Neural progenitor cell (in vitro differentiated cells): ENCODE results near the gene ZNF652. TPM values are rescaled to one million over a fixed set of nuclear protein-coding genes. Genes with fewer than 3 reads are reported as not detected.

Source experiments
- DNase-seq: peaks from one replicate; pipeline ENCODE4 v3.0.0-alpha.2; 2016; ENCODE audit warnings: low spot score
- H2AFZ ChIP-seq: fragments of 200-600 bp; sonication (generic); replicated peaks from 2 replicates; pipeline ENCODE4 v1.6.1; 2016; ENCODE audit warnings: antibody characterized with exemption
- H3F3A ChIP-seq: fragments of 200-600 bp; sonication (generic); 2 replicates; pipeline ENCODE4 v1.6.1; 2016; ENCODE audit warnings: antibody characterized with exemption, low read depth
- H3K27ac ChIP-seq: fragments of 200-600 bp; sonication (generic); 2 replicates; pipeline ENCODE4 v1.5.1; 2016; ENCODE audit warnings: mild to moderate bottlenecking
- H3K27me3 ChIP-seq: fragments of 200-600 bp; sonication (generic); 2 replicates; pipeline ENCODE4 v1.6.1; 2016; ENCODE audit warnings: mild to moderate bottlenecking, moderate library complexity
- H3K36me3 ChIP-seq: fragments of 200-600 bp; sonication (generic); 2 replicates; pipeline ENCODE4 v1.5.1; 2016
- H3K4me1 ChIP-seq: fragments of 200-600 bp; sonication (generic); 2 replicates; pipeline ENCODE4 v1.6.1; 2016; ENCODE audit warnings: mixed run types
- H3K4me2 ChIP-seq: fragments of 200-600 bp; sonication (generic); 2 replicates; pipeline ENCODE4 v1.6.1; 2016
- H3K4me3 ChIP-seq: fragments of 200-600 bp; sonication (generic); 2 replicates; pipeline ENCODE4 v1.5.1; 2016
- H3K79me2 ChIP-seq: fragments of 200-600 bp; sonication (generic); 2 replicates; pipeline ENCODE4 v1.6.1; 2016; ENCODE audit warnings: low read depth
- H3K9ac ChIP-seq: fragments of 200-600 bp; sonication (generic); 2 replicates; pipeline ENCODE4 v1.6.1; 2016
- H3K9me3 ChIP-seq: fragments of 200-600 bp; sonication (generic); 2 replicates; pipeline ENCODE4 v1.5.1; 2016; ENCODE audit warnings: low read depth
- H4K20me1 ChIP-seq: fragments of 200-600 bp; sonication (generic); 2 replicates; pipeline ENCODE4 v1.6.1; 2016; ENCODE audit warnings: low read depth
- H3K27ac Mint-ChIP-seq: 3 replicates; pipeline ENCODE4 v1.8.0; 2021; ENCODE audit warnings: mixed read lengths
- H3K27me3 Mint-ChIP-seq: 2 replicates; pipeline ENCODE4 v1.8.0; 2022; ENCODE audit warnings: low read depth, mild to moderate bottlenecking, inconsistent platforms, moderate library complexity, mixed read lengths; ENCODE audit not compliant: insufficient read depth
- H3K36me3 Mint-ChIP-seq: 3 replicates; pipeline ENCODE4 v1.8.0; 2021; ENCODE audit warnings: mixed read lengths
- H3K4me1 Mint-ChIP-seq: 3 replicates; pipeline ENCODE4 v1.8.0; 2021; ENCODE audit warnings: mixed read lengths
- H3K4me3 Mint-ChIP-seq: 3 replicates; pipeline ENCODE4 v1.8.0; 2021; ENCODE audit warnings: mild to moderate bottlenecking, moderate library complexity, mixed read lengths
- H3K9me3 Mint-ChIP-seq: 3 replicates; pipeline ENCODE4 v1.8.0; 2020; ENCODE audit warnings: mixed read lengths
- EZH2 ChIP-seq: fragments of 200-600 bp; sonication (generic); IDR thresholded peaks from 2 replicates; pipeline ENCODE4 v1.6.1; 2017; ENCODE audit warnings: antibody characterized with exemption, mild to moderate bottlenecking, moderate library complexity
- EZH2phosphoT487 ChIP-seq: fragments of 200-600 bp; sonication (generic); IDR thresholded peaks from 2 replicates; pipeline ENCODE4 v1.6.1; 2017; ENCODE audit warnings: antibody characterized with exemption
- total RNA-seq: library from RNA; depleted of rRNA; stranded (reverse); fragments of >200 nt; gene quantifications from 2 replicates; pipeline ENCODE4 v1.2.3, GENCODE V29; 2015; ENCODE audit warnings: low replicate concordance
- TF ChIP-seq, protein P1 (sequence below): fragments of 200-600 bp; sonication (generic); IDR thresholded peaks from 2 replicates; pipeline ENCODE4 v1.5.1; 2017; ENCODE audit warnings: antibody characterized with exemption, mild to moderate bottlenecking

ZNF652 gene
- total RNA-seq, 1 donor from 2014 or later = 55.7 TPM

GRCh38 chr17:49372425-49372824, 10.4 kb upstream of the ZNF652 start:
- Mint-ChIP-seq H3K27me3 (peaks cover 2% of the 10 kb centered on the region), H3K27ac (no peak overlapping the region), H3K36me3 (no peaks in the 10 kb centered on the region), H3K4me1 (no peaks in the 10 kb centered on the region), H3K4me3 (no peak overlapping the region), H3K9me3 (no peaks in the 10 kb centered on the region)
- H3F3A ChIP-seq = no peaks in the 10 kb centered on the region
- no peaks in the 10 kb centered on the region for H3K27me3 ChIP-seq
- no peak for DNase-seq
- H3K36me3 ChIP-seq = no peaks in the 10 kb centered on the region
- H3K27ac ChIP-seq = no peak overlapping the region
- H3K9ac ChIP-seq = no peak overlapping the region
- no peaks in the 10 kb centered on the region for H3K79me2 ChIP-seq
- H3K9me3 ChIP-seq = no peaks in the 10 kb centered on the region
- H3K4me1 ChIP-seq = peaks cover 18% of the 10 kb centered on the region
- no peak overlapping the region for H3K4me2 ChIP-seq
- TF ChIP-seq EZH2phosphoT487 = no peak
- TF ChIP-seq, protein P1, sequence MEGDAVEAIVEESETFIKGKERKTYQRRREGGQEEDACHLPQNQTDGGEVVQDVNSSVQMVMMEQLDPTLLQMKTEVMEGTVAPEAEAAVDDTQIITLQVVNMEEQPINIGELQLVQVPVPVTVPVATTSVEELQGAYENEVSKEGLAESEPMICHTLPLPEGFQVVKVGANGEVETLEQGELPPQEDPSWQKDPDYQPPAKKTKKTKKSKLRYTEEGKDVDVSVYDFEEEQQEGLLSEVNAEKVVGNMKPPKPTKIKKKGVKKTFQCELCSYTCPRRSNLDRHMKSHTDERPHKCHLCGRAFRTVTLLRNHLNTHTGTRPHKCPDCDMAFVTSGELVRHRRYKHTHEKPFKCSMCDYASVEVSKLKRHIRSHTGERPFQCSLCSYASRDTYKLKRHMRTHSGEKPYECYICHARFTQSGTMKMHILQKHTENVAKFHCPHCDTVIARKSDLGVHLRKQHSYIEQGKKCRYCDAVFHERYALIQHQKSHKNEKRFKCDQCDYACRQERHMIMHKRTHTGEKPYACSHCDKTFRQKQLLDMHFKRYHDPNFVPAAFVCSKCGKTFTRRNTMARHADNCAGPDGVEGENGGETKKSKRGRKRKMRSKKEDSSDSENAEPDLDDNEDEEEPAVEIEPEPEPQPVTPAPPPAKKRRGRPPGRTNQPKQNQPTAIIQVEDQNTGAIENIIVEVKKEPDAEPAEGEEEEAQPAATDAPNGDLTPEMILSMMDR = no peak
- no peak for TF ChIP-seq EZH2
- no peaks in the 10 kb centered on the region for H4K20me1 ChIP-seq
- no peak overlapping the region for H2AFZ ChIP-seq
- H3K4me3 ChIP-seq = no peak overlapping the region

- no peak overlapping the region for H2AFZ ChIP-seq
- TF ChIP-seq EZH2 (no peak), EZH2phosphoT487 (no peak)
- TF ChIP-seq, protein P1 = no peak
- H4K20me1 ChIP-seq = no peaks in the 10 kb centered on the region
- H3F3A ChIP-seq = no peaks in the 10 kb centered on the region
- H3K4me2 ChIP-seq = peak overlapping the region; percentile 31
- H3K4me3 ChIP-seq = no peak overlapping the region
- Mint-ChIP-seq H3K27ac (no peak overlapping the region), H3K36me3 (no peaks in the 10 kb centered on the region), H3K4me1 (no peaks in the 10 kb centered on the region), H3K4me3 (no peak overlapping the region), H3K27me3 (no peaks in the 10 kb centered on the region), H3K9me3 (no peaks in the 10 kb centered on the region)
- peak; percentile 47 for DNase-seq
- no peaks in the 10 kb centered on the region for H3K27me3 ChIP-seq
- H3K79me2 ChIP-seq = no peaks in the 10 kb centered on the region
- H3K4me1 ChIP-seq = peaks cover 18% of the 10 kb centered on the region
- H3K36me3 ChIP-seq = no peaks in the 10 kb centered on the region
- no peak overlapping the region for H3K27ac ChIP-seq
- H3K9me3 ChIP-seq = no peaks in the 10 kb centered on the region
- no peak overlapping the region for H3K9ac ChIP-seq
These were observed 9.2 kb upstream of the ZNF652 start for GRCh38 chr17:49370971-49371834.

DNA sequence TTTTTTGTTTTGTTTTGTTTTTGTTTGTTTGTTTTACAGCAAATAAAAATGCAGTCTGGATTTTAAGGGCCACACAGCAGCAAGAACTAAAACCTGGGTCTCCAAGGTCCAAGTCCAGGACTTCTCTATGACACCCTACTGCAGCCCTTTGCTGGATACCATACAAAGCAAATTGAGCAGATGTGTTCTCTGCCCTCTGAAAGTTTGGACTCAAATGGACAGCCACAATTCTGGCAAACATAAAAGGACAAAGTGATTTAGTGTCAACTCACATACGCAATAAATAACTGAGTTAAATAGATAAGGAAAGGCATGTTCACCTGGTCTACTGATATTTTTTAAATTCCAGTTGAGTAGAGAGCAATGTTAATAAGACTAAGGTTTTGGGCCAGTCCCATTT, 7.7 kb upstream of the ZNF652 start:
- no peak overlapping the region for H3K4me3 Mint-ChIP-seq
- no peaks in the 10 kb centered on the region for H3K9me3 ChIP-seq
- H3K36me3 Mint-ChIP-seq = no peaks in the 10 kb centered on the region
- TF ChIP-seq EZH2 (no peak), EZH2phosphoT487 (no peak)
- TF ChIP-seq, protein P1 = no peak
- no peak for DNase-seq
- no peak overlapping the region for H3K9ac ChIP-seq
- H3K36me3 ChIP-seq = no peaks in the 10 kb centered on the region
- H3K4me3 ChIP-seq = no peak overlapping the region
- H4K20me1 ChIP-seq = no peaks in the 10 kb centered on the region
- peaks cover 5% of the 10 kb centered on the region for H3F3A ChIP-seq
- no peak overlapping the region for H3K27ac ChIP-seq
- no peak overlapping the region for H2AFZ ChIP-seq
- H3K4me2 ChIP-seq = no peak overlapping the region
- H3K4me1 ChIP-seq = peaks cover 18% of the 10 kb centered on the region
- H3K79me2 ChIP-seq = no peaks in the 10 kb centered on the region
- H3K9me3 Mint-ChIP-seq = no peaks in the 10 kb centered on the region
- no peak overlapping the region for H3K27ac Mint-ChIP-seq
- H3K27me3 Mint-ChIP-seq = no peaks in the 10 kb centered on the region
- H3K4me1 Mint-ChIP-seq = no peaks in the 10 kb centered on the region
- H3K27me3 ChIP-seq = no peaks in the 10 kb centered on the region
